Spleen (tissue), 11 donors: ENCODE results near the gene DUSP5. TPM values are rescaled to one million over a fixed set of nuclear protein-coding genes. Genes with fewer than 3 reads are reported as not detected.
A peak's percentile ranks its signal among the peaks of the same experiment; 100 is the strongest.

ENCODE experiments used
- DNase-seq: peaks from one replicate; pipeline ENCODE4 v3.0.0-alpha.2; 2020
- H3K27ac ChIP-seq, 8 donors: fragments of 200-600 bp; sonication (generic) in 7 of 8; 1 replicate in 4 of 8; 2 replicates in 4 of 8; pipeline versions ENCODE4 v1.5.0 to v1.8.0; 2016 to 2021; ENCODE audit warnings: inconsistent platforms in 4 of 8, mild to moderate bottlenecking in 4 of 8, moderate library complexity in 1 of 8
- H3K27me3 ChIP-seq, 7 donors: fragments of 200-600 bp; sonication (generic) in 6 of 7; replicated peaks in 1 of 7; 1 replicate in 4 of 7; 2 replicates in 3 of 7; pipeline versions ENCODE4 v1.5.0 to v1.8.0; 2016 to 2021; ENCODE audit warnings: inconsistent platforms in 3 of 7, mild to moderate bottlenecking in 1 of 7
- H3K36me3 ChIP-seq, 6 donors: fragments of 200-600 bp; sonication (generic) in 5 of 6; 1 replicate in 4 of 6; 2 replicates in 2 of 6; pipeline versions ENCODE4 v1.5.0 to v1.8.0; 2016 to 2021; ENCODE audit warnings: inconsistent platforms in 2 of 6
- H3K4me1 ChIP-seq, 6 donors: fragments of 200-600 bp; sonication (generic) in 5 of 6; 1 replicate in 3 of 6; 2 replicates in 3 of 6; pipeline versions ENCODE4 v1.5.0 to v1.8.0; 2016 to 2021; ENCODE audit warnings: inconsistent platforms in 3 of 6
- H3K4me3 ChIP-seq, 8 donors: fragments of 200-600 bp; sonication (generic) in 7 of 8; 1 replicate in 4 of 8; 2 replicates in 4 of 8; pipeline versions ENCODE4 v1.5.0 to v1.8.0; 2016 to 2021; ENCODE audit warnings: inconsistent platforms in 4 of 8, mild to moderate bottlenecking in 4 of 8, moderate library complexity in 2 of 8
- H3K9me3 ChIP-seq, 8 donors: fragments of 200-600 bp; sonication (generic) in 7 of 8; 1 replicate in 4 of 8; 2 replicates in 4 of 8; pipeline versions ENCODE4 v1.5.0 to v1.8.0; 2016 to 2021; ENCODE audit warnings: inconsistent platforms in 4 of 8
- CTCF ChIP-seq, 11 experiments: fragments of 200-600 bp in 7 of 11; fragments of 450-650 bp in 4 of 11; sonication (generic) in 4 of 11; IDR thresholded peaks in 8 of 11; conservative IDR thresholded peaks in 3 of 11; 1 replicate in 7 of 11; 2 replicates in 4 of 11; pipeline versions ENCODE4 v1.4.0 to v1.8.0; 2016 to 2021; ENCODE audit warnings: antibody characterized with exemption in 11 of 11, inconsistent platforms in 4 of 11, mild to moderate bottlenecking in 1 of 11
- POLR2A ChIP-seq, 3 donors: fragments of 450-650 bp; IDR thresholded peaks; one replicate each; pipeline ENCODE4 v1.5.1; 2017; ENCODE audit warnings: antibody characterized with exemption in 3 of 3, mild to moderate bottlenecking in 1 of 3
- POLR2AphosphoS5 ChIP-seq, 3 donors: sonication (generic); formaldehyde crosslinking; IDR thresholded peaks; one replicate each; pipeline ENCODE4 v1.5.1; 2017; ENCODE audit warnings: antibody characterized with exemption in 3 of 3
- WGBS, 5 donors: extraction: QIAGEN DNeasy Blood & Tissue Kit in 3 of 5; methylation state at CpG; one replicate each; pipeline versions ENCODE4 v1.1.5 to v1.1.7; 2013 to 2018; 5-methylcytosine and 5-hydroxymethylcytosine counted together
- intact Hi-C: fragments of 100-400 bp; cut with DNase I; formaldehyde crosslinking; loops from one replicate; pipeline ENCODE4 v1.15.0; 2023; ENCODE audit warnings: low total_unique reads
- polyA plus RNA-seq, 3 donors: library from polyadenylated mRNA; stranded (reverse); fragments of 200-250 nt; gene quantifications; one replicate each; pipeline ENCODE4 v1.2.1, GENCODE V29; 2013
- total RNA-seq, 7 donors: library from RNA; depleted of rRNA in 3 of 7; stranded (reverse); fragments of >200 nt in 3 of 7; fragmentation: NEBNext Ultra II Directional in 4 of 7; extraction: Animal tissue kit (Norgen Biotek cat#: 25700) in 4 of 7; gene quantifications; one replicate each; pipeline versions ENCODE4 v1.1.0 to v1.2.1, GENCODE V29; 2016 to 2021
- donor health status: healthy with polysubstance abuse.
- donor health status: DM: no; HTN: no; CAD: no; lungs with moderate emphysema.
- donor health status: DM: no; HTN: no; CAD: no.
- donor health status: Bipolar disorder and iron deficiency.
- donor health status: healthy.
- donor health status: DM: no; HTN: no; CAD: no.
- donor health status: DM: yes; HTN: yes; CAD: no.

DUSP5 gene
- total and polyA plus RNA-seq, 10 donors: 9.7 to 71.8 (median 30.6) TPM

GRCh38 chr10:110510730-110511129, 13.0 kb downstream of the DUSP5 start:
- 79 to 97% (median 93%) methylated on average over 3 of the region's 3 CpGs for WGBS, 5 donors
- Histone ChIP-seq H3K9me3 (no peaks in the 10 kb centered on the region), H3K4me3 (no peak overlapping the region), H3K4me1 (peaks cover 11 to 45% (median 28%) of the 10 kb centered on the region in 6 donors), H3K27me3 (no peaks in the 10 kb centered on the region), H3K27ac (no peak overlapping the region), H3K36me3 (peaks cover 2 to 90% (median 39%) of the 10 kb centered on the region in 6 donors)
- intact Hi-C loops: no loop called here
- DNase-seq: no peak
- TF ChIP-seq CTCF (IDR thresholded peaks at IDR 0.05 in 8 of 11, conservative IDR thresholded peaks at IDR 0.05 in 3 of 11): no peak
- no peak for TF ChIP-seq POLR2A (IDR thresholded peaks at IDR 0.05)
- no peak for TF ChIP-seq POLR2AphosphoS5 (IDR thresholded peaks at IDR 0.05)

- WGBS, 5 donors: 65 to 80% (median 77%) methylated on average over 6 of the region's 6 CpGs
- DNase-seq: no peak
- H3K27ac ChIP-seq: no peak overlapping the region
These were observed 14.2 kb downstream of the DUSP5 start for GRCh38 chr10:110511734-110512449.

GRCh38 chr10:110512461-110513187, 14.9 kb downstream of the DUSP5 start:
- no peaks in the 10 kb centered on the region for H3K27me3 ChIP-seq
- TF ChIP-seq POLR2A (IDR thresholded peaks at IDR 0.05) (no peak), POLR2AphosphoS5 (IDR thresholded peaks at IDR 0.05) (no peak), CTCF (IDR thresholded peaks at IDR 0.05 in 8 of 11, conservative IDR thresholded peaks at IDR 0.05 in 3 of 11) (no peak)
- H3K9me3 ChIP-seq: no peaks in the 10 kb centered on the region
- H3K4me1 ChIP-seq: peaks cover 6 to 27% (median 16%) of the 10 kb centered on the region in 6 donors
- H3K4me3 ChIP-seq: no peak overlapping the region
- no peak overlapping the region for H3K27ac ChIP-seq
- WGBS, 5 donors: 64 to 92% (median 69%) methylated on average over 5 of the region's 5 CpGs
- peaks cover 2 to 74% (median 32%) of the 10 kb centered on the region in 6 donors for H3K36me3 ChIP-seq
- intact Hi-C loops: no loop called here
- no peak for DNase-seq

More at GRCh38 chr10:110511734-110512449, 14.2 kb downstream of the DUSP5 start:
- no peak for TF ChIP-seq CTCF (IDR thresholded peaks at IDR 0.05 in 8 of 11, conservative IDR thresholded peaks at IDR 0.05 in 3 of 11)
- no peak for TF ChIP-seq POLR2A (IDR thresholded peaks at IDR 0.05)
- TF ChIP-seq POLR2AphosphoS5 (IDR thresholded peaks at IDR 0.05): peak in 1 of 3 donors; percentile 28
- peaks cover 2 to 81% (median 39%) of the 10 kb centered on the region in 6 donors for H3K36me3 ChIP-seq
- intact Hi-C loops: no loop called here
- H3K4me1 ChIP-seq: peaks cover 11 to 35% (median 23%) of the 10 kb centered on the region in 6 donors
- no peak overlapping the region for H3K4me3 ChIP-seq
- no peaks in the 10 kb centered on the region for H3K9me3 ChIP-seq
- H3K27me3 ChIP-seq: no peaks in the 10 kb centered on the region

GRCh38 chr10:110513949-110514348, 16.2 kb downstream of the DUSP5 start:
- peaks cover 2 to 60% (median 23%) of the 10 kb centered on the region in 6 donors for H3K36me3 ChIP-seq
- intact Hi-C loops: no loop called here
- H3K9me3 ChIP-seq: no peaks in the 10 kb centered on the region
- no peak overlapping the region for H3K4me3 ChIP-seq
- WGBS, 5 donors: 95 to 99% (median 96%) methylated on average over 4 of the region's 4 CpGs
- no peaks in the 10 kb centered on the region for H3K27me3 ChIP-seq
- TF ChIP-seq CTCF (IDR thresholded peaks at IDR 0.05 in 8 of 11, conservative IDR thresholded peaks at IDR 0.05 in 3 of 11) (no peak), POLR2AphosphoS5 (IDR thresholded peaks at IDR 0.05) (peak in 1 of 3 donors; percentile 44)
- H3K27ac ChIP-seq: no peak overlapping the region
- DNase-seq: no peak
- peaks cover 0 to 14% (median 4%) of the 10 kb centered on the region in 6 donors for H3K4me1 ChIP-seq
